ENCODE measurements around the gene OR10G3. TPM values are rescaled to one million over a fixed set of nuclear protein-coding genes. Genes with fewer than 3 reads are reported as not detected.
"Not testable (repeated sequence)": the region's sequence is repeated elsewhere in the genome, so short reads cannot be mapped to it uniquely, and the experiment has no call there.

The OR10G3 gene
- total RNA-seq, result not detected
- long read RNA-seq, result 0 reads

DNA sequence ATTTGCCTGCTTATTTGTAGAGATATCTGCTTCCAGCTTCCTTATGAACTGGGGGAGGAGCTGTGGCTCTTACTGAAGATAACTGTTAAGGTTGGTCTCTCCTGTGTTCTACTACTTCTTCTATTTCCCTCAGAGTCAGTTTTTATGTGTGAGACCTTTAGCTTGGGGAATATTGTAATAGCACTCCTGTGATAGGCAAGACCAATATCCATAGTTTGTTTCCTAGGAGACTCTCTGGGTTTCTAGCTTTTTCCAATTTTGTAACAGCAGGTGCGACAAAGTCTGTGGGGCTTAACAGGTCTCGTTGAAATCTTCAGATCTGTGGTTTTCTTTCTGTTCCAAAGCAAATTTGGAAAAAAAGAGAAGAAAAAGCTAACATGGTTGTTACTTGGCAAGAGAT lies at the start of gene OR10G3:
Gene OR10G3 (minus strand): TSS at position 101 of the 400 bp plus-strand sequence. CDS start 9,332 bp downstream, outside the sequence.
- ATAC-seq (no peak), DNase-seq (no peak)
- intact Hi-C loops (cut with DNase I), result no loop called here

GRCh38 chr14:21626491-21627230 lies 46.8 kb upstream of the OR10G3 start:
- DNase-seq (no peak), ATAC-seq (no peak)
- intact Hi-C loops (cut with DNase I), result no loop called here

DNA sequence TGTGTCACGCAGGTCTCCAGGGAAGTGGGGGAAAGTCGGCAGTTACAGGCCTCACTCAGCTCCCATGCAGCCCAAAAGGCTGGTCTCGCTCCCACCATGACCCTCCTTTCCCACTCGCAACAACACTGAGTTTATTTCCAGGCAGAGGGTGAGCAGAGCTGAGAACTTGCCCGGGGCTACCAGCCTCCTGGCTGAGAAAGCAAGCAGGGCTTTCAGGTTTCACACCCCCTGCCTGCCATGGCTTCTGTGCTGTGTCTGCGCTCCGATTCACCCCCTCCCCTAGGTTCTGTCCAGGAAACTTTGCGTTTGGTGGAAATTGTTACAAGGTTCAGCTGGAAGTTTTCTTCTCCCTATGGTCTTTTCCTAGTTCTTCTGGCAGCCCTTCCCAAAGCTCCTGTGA lies 37.7 kb upstream of the OR10G3 start:
- ATAC-seq, result no peak
- no peak for DNase-seq
- intact Hi-C loops (cut with DNase I), result no loop called here

DNA sequence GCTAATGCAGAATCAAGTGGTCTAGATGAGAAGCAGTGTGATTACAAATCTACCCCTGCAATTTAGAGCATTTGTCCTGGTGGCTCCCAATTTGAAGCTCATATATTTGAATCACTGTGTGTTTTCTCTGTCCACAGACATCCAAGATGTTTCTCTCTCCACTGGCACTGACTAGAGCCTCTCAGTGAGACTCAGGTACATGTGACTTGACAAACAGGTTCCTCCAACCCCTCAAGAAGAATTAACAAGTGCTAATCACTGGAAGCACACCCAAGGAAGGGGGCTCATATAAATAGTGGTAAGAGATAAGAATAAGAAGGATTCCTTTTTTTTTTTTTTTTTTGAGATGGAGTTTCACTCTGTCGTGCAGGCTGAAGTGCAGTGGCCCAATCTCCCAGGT lies 34.4 kb upstream of the OR10G3 start:
- intact Hi-C loops (cut with DNase I), result no loop called here
- no peak for ATAC-seq

DNA sequence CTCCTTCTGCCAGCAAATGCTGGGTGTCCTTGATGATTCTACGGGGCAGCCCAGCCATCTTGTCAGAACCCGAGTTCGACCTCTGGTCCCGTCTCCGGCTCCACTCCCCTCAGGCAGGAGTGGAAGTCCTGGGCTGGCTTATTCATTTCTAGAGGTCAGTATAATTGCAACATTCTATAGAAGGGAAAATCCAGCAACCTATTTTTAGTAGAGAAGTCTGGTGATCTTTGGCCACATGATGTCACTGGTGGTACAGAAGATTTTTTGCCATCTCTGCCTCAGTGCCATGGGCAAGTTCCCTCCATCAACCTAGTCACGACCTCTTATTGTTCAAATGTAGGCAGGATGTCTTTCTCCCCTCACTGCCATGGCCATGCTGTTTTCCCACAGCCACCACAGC lies 32.4 kb upstream of the OR10G3 start:
- intact Hi-C loops (cut with DNase I), result no loop called here
- DNase-seq (no peak), ATAC-seq (no peak)

More for the DNA sequence above, 34.4 kb upstream of the OR10G3 start:
- no peak for DNase-seq

- intact Hi-C loops (cut with DNase I); DNase-seq; ATAC-seq: not testable (repeated sequence)
These were observed 22.3 kb upstream of the OR10G3 start for GRCh38 chr14:21602181-21602580.

DNA sequence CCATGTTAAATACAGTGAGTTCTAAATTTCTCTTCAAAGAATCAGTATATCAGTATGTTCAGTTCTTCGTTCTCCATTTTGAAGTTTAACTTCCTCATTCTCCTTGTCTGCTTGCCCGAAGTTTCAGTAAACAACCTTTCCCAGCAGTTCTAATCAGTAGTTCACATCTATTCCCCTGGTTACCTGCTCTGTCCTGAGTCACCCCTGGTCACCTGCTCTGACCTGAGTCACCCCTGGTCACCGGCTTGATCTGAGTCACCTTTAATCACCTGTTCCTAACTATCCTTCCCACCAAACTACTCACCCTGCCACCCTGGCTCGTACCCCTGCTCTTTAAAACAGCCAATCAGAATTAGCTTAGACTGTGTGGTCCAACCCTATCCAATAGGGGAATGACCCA lies 9.4 kb upstream of the OR10G3 start:
- intact Hi-C loops (cut with DNase I), result no loop called here
- ATAC-seq, result no peak
- DNase-seq, result no peak

DNA sequence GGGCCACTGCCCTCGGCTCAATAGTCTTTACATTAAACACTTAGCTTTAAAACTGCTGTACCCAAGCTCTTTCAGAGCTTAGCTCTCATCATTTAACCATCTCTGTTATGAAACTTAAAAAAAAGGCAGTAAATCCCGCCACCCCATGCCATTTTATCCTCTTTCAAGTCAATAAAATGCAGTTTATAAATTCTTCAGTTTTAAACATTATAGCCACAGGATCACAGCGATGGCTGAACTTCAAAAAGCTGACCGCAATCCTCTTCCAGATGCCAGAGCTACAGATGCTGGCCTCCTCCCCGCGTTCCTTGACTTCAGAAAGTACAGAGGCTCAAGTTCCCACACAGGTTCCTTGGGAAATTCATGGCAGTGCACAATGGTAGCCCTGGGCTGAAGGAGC lies 4.2 kb downstream of the OR10G3 start:
- ATAC-seq (no peak), DNase-seq (no peak)
- intact Hi-C loops (cut with DNase I), result no loop called here

DNA sequence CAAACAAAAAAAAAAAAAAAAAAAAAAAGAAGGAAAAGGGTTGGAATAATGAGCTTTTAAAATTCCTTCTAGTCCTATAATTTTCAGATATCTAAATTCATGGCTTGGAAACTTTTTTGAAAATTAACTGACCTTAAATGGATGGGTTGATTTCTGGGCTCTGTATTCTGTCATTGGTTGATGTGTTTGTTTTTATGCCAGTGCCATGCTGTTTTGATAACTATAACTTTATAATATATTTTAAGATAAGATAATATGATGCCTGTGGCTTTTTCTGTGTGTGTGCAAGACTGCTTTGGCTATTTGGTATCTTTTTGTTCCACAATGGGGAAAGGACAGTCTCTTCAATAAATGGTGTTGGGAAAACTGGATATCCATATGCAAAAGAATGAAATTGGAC lies 7.3 kb downstream of the OR10G3 start:
- no peak for DNase-seq
- ATAC-seq, result no peak
- intact Hi-C loops (cut with DNase I), result no loop called here

GRCh38 chr14:21558703-21559170 lies 21.1 kb downstream of the OR10G3 start:
- no peak for DNase-seq
- intact Hi-C loops (cut with DNase I), result loop anchor here in 1 of 2 donors (5.0 kb wide), 2 partner anchors 61 to 121 kb away; no protein-coding TSS in a partner anchor
- ATAC-seq, result no peak

- DNase-seq, result peak; percentile 65
- intact Hi-C loops (cut with DNase I), result loop anchor here in 1 of 2 donors (5.0 kb wide), 2 partner anchors 60 to 120 kb away; no protein-coding TSS in a partner anchor
- ATAC-seq, result peak; percentile 94
These were observed 22.6 kb downstream of the OR10G3 start for GRCh38 chr14:21557084-21557901.

DNA sequence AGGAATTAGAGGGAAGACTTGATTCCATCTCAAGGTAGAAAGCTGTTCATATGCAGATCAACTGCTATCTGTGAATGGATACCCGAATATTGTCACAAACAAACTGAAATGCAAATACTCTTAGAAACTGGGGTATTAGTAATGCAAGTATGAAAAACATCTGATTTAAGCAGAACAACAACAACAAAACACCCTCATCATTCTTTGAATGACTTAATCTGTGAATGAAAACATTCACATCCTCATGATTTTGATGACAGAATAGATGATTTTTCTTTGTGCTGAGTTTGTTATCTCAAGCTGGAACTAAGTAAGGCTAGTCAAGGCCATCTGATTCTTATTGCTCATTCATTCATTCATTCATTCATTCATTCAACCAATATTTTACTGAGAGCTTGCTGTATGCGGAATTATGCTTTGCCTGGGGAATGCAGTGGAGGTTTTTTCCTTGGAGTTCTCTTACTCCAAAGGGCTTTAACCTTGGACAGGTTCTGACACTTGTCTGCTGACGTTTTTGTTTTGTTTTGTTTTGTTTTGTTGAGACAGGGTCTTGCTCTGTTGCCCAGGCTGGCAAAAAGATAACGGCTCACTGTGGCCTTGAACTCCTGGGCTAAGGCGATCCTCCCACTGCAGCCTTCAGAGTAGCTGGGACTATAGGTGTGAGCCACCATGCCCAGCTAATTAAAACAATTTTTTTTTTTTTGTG lies 23.3 kb downstream of the OR10G3 start:
- DNase-seq (no peak), ATAC-seq (no peak)
- intact Hi-C loops (cut with DNase I), result loop anchor here in 1 of 2 donors (5.0 kb wide), 2 partner anchors 59 to 119 kb away; no protein-coding TSS in a partner anchor

- no peak for DNase-seq
- intact Hi-C loops (cut with DNase I), result no loop called here
- no peak for ATAC-seq
These were observed 26.6 kb downstream of the OR10G3 start for GRCh38 chr14:21553266-21553665.

DNA sequence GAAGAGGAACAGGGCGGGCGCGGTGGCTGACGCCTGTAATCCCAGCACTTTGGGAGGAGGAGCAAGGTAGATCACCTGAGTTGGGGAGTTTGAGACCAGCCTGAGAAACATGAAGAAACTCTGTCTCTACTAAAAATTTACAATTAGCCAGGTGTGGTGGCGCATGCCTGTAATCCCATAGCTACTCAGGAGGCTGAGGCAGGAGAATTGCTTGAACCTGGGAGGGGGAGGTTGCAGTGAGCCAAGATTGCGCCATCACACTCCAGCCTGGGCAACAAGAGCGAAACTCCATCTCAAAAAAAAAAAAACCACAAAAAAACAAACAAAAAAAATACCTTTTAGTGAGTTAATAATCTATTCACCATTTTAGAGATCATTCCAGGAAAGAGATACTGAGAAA lies 35.3 kb downstream of the OR10G3 start:
- ATAC-seq; DNase-seq; intact Hi-C loops (cut with DNase I): not testable (repeated sequence)

GRCh38 chr14:21543963-21544362 lies 35.9 kb downstream of the OR10G3 start:
- no peak for ATAC-seq
- intact Hi-C loops (cut with DNase I), result no loop called here
- DNase-seq, result no peak

GRCh38 chr14:21543521-21543960 lies 36.3 kb downstream of the OR10G3 start:
- ATAC-seq, result no peak
- no peak for DNase-seq
- intact Hi-C loops (cut with DNase I), result no loop called here

DNA sequence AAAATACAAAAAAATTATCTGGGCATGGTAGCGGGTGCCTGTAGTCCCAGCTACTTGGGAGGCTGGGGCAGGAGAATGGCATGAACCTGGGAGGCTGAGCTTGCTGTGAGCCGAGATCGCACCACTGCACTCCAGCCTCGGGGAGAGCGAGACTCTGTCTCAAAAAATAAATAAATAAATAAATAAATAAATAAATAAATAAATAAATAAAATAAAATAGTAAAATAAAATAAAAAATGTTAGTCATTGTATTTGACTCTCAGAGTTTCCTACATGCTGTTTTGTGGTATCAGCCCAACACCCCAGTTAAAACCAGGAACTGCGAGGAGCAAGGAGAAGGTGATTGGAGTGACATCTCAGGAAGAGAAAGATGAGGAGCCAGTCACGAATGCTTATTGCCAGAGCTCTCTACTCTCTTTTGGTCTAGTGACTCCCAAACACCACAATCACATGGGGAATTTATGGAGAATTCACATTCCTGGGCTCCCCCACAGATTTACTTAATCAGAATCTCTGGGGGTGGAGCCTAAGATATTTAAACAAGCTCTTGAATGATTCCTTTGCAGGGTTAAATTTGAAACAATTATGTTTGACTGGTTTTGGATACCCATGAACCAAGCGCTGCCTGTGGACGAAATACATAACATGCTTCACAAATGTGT lies 38.3 kb downstream of the OR10G3 start:
- ATAC-seq (no peak), DNase-seq (no peak)
- intact Hi-C loops (cut with DNase I), result no loop called here

GRCh38 chr14:21539189-21539940 lies 40.5 kb downstream of the OR10G3 start:
- DNase-seq (no peak), ATAC-seq (no peak)
- intact Hi-C loops (cut with DNase I), result no loop called here

All from left cardiac atrium (tissue), 4 donors.